HCT116 (cell line): ENCODE data around the gene PANK1. TPM values are rescaled to one million over a fixed set of nuclear protein-coding genes. Genes with fewer than 3 reads are reported as not detected.

ENCODE experiments used
- ATAC-seq: fragments of 200-7000 bp; cut with Tn5 transposase; 2 replicates; pipeline ENCODE4 v1.9.1; 2020; ENCODE audit warnings: mild to moderate bottlenecking, moderate library complexity
- BruUV-seq: library from RNA; stranded (reverse); fragments of 400-500 nt; replicated peaks from 2 replicates; lab custom pipeline; 2021; lab: Mats Ljungman, UMichigan
- CTCF ChIA-PET: fragments of 300-600 bp; sonication (Branson Sonifier 250); formaldehyde crosslinking; loops from one replicate; lab custom pipeline; 2021; ENCODE audit warnings: antibody characterized with exemption; lab: Charles Lee
- POLR2A ChIA-PET: fragments of 300-600, 350-600 bp; sonication (Branson Sonifier 250); formaldehyde crosslinking; loops from one replicate; lab custom pipeline; 2021; ENCODE audit warnings: antibody characterized with exemption; lab: Charles Lee
- RAD21 ChIA-PET, 2 experiments: fragments of 300-600 bp; sonication (Branson Sonifier 250); formaldehyde crosslinking; loops; one replicate each; lab custom pipeline; 2023; ENCODE audit warnings: low total read pairs in 2 of 2; ENCODE audit not compliant: uncharacterized antibody in 2 of 2, unreplicated experiment in 2 of 2, low non-redundant PET in 1 of 2; lab: Charles Lee
- DNase-seq: peaks from one replicate; pipeline ENCODE4 v3.0.0-alpha.2; 2010; ENCODE audit warnings: low read depth, low spot score
- H2AFZ ChIP-seq: fragments of 200-600 bp; shearing (Covaris generic), sonication (generic); 2 replicates; pipeline ENCODE4 v1.6.1; 2017; ENCODE audit warnings: low read depth, mixed run types, mixed read lengths, antibody characterized with exemption, low read length; ENCODE audit not compliant: poor library complexity, severe bottlenecking
- H3K27ac ChIP-seq: 2 replicates; pipeline ENCODE4 v1.5.1; 2012; ENCODE audit warnings: low read depth, low read length
- H3K27me3 ChIP-seq: fragments of 200-600 bp; sonication (generic); 2 replicates; pipeline ENCODE4 v1.6.1; 2016; ENCODE audit warnings: mixed run types, low read length, mixed read lengths; ENCODE audit not compliant: insufficient read depth
- H3K36me3 ChIP-seq, 2 experiments: fragments of 200-500 bp in 1 of 2; fragments of 200-600 bp in 1 of 2; sonication (Bioruptor generic) in 1 of 2; sonication (generic) in 1 of 2; 2 replicates each; pipeline versions ENCODE4 v1.5.1 to v1.6.1; 2014 to 2016; ENCODE audit warnings: low read length in 2 of 2, inconsistent platforms in 1 of 2, mixed read lengths in 1 of 2, mixed run types in 1 of 2; ENCODE audit not compliant: insufficient read depth in 2 of 2, control insufficient read depth in 1 of 2
- H3K4me1 ChIP-seq, 2 experiments: fragments of 200-600 bp in 1 of 2; sonication (generic) in 1 of 2; 2 replicates each; pipeline versions ENCODE4 v1.5.1 to v1.6.1; 2012 to 2017; ENCODE audit warnings: low read length in 2 of 2, inconsistent platforms in 1 of 2, mild to moderate bottlenecking in 1 of 2, mixed read lengths in 1 of 2, mixed run types in 1 of 2, moderate library complexity in 1 of 2; ENCODE audit not compliant: insufficient read depth in 2 of 2, control insufficient read depth in 1 of 2
- H3K4me2 ChIP-seq: fragments of 200-600 bp; sonication (generic); 2 replicates; pipeline ENCODE4 v1.6.1; 2017; ENCODE audit warnings: mixed run types, low read length, mixed read lengths
- H3K4me3 ChIP-seq, 2 experiments: fragments of 200-600 bp in 1 of 2; sonication (generic) in 1 of 2; replicated peaks in 1 of 2; 2 replicates each; pipeline ENCODE4 v1.5.1; 2011 to 2016; ENCODE audit warnings: low read length in 2 of 2, control low read depth in 1 of 2, low read depth in 1 of 2, mild to moderate bottlenecking in 1 of 2, mixed read lengths in 1 of 2, mixed run types in 1 of 2
- H3K79me2 ChIP-seq: fragments of 200-600 bp; sonication (generic); 2 replicates; pipeline ENCODE4 v1.6.1; 2017; ENCODE audit warnings: mild to moderate bottlenecking, mixed run types, low read length, moderate library complexity, mixed read lengths; ENCODE audit not compliant: insufficient read depth
- H3K9ac ChIP-seq: fragments of 200-600 bp; sonication (generic); 2 replicates; pipeline ENCODE4 v1.6.1; 2016; ENCODE audit warnings: low read length, mixed read lengths
- H3K9me2 ChIP-seq: fragments of 200-600 bp; sonication (generic), shearing (Covaris generic); 2 replicates; pipeline ENCODE4 v1.6.1; 2017; ENCODE audit warnings: mixed run types, mild to moderate bottlenecking, moderate library complexity; ENCODE audit not compliant: insufficient read depth
- H3K9me3 ChIP-seq, 2 experiments: fragments of 200-500 bp in 1 of 2; fragments of 200-600 bp in 1 of 2; sonication (Bioruptor generic) in 1 of 2; sonication (generic) in 1 of 2; 2 replicates each; pipeline ENCODE4 v1.6.1; 2014 to 2017; ENCODE audit warnings: low read length in 2 of 2, mixed read lengths in 2 of 2, inconsistent platforms in 1 of 2, low read depth in 1 of 2, mild to moderate bottlenecking in 1 of 2, mixed run types in 1 of 2, moderate library complexity in 1 of 2; ENCODE audit not compliant: control insufficient read depth in 1 of 2, insufficient read depth in 1 of 2
- H4K20me1 ChIP-seq: fragments of 200-600 bp; sonication (generic), shearing (Covaris generic); 2 replicates; pipeline ENCODE4 v1.6.1; 2017; ENCODE audit warnings: mixed run types, mild to moderate bottlenecking, moderate library complexity; ENCODE audit not compliant: insufficient read depth
- CBX3 ChIP-seq: IDR thresholded peaks from 2 replicates; pipeline ENCODE4 v1.6.1; 2012; ENCODE audit warnings: low read depth
- CEBPB ChIP-seq: IDR thresholded peaks from 2 replicates; pipeline ENCODE4 v1.6.1; 2012; ENCODE audit warnings: low read depth
- EGR1 ChIP-seq: IDR thresholded peaks from 2 replicates; pipeline ENCODE4 v1.6.1; 2012; ENCODE audit warnings: low read depth
- ELF1 ChIP-seq: IDR thresholded peaks from 2 replicates; pipeline ENCODE4 v1.6.1; 2012; ENCODE audit warnings: low read depth, borderline replicate concordance
- EZH2 ChIP-seq: fragments of 200-600 bp; sonication (generic); IDR thresholded peaks from 2 replicates; pipeline ENCODE4 v1.6.1; 2017; ENCODE audit warnings: antibody characterized with exemption, mixed run types
- EZH2phosphoT487 ChIP-seq: fragments of 200-600 bp; IDR thresholded peaks from 2 replicates; pipeline ENCODE4 v1.6.1; 2018; ENCODE audit warnings: antibody characterized with exemption, borderline replicate concordance
- FOSL1 ChIP-seq: IDR thresholded peaks from 2 replicates; pipeline ENCODE4 v1.6.1; 2012; ENCODE audit warnings: low read depth
- JUND ChIP-seq: IDR thresholded peaks from 2 replicates; pipeline ENCODE4 v1.6.1; 2012
- MAX ChIP-seq: IDR thresholded peaks from 2 replicates; pipeline ENCODE4 v1.6.1; 2012
- POLR2A ChIP-seq: IDR thresholded peaks from 2 replicates; pipeline ENCODE4 v1.7.0; 2011; ENCODE audit warnings: borderline replicate concordance; ENCODE audit not compliant: insufficient read depth, insufficient read length; ENCODE audit errors: extremely low read depth
- POLR2AphosphoS5 ChIP-seq: IDR thresholded peaks from 2 replicates; pipeline ENCODE4 v1.6.1; 2011; ENCODE audit warnings: mild to moderate bottlenecking, low read depth, low read length, moderate library complexity
- RAD21 ChIP-seq: IDR thresholded peaks from 2 replicates; pipeline ENCODE4 v1.6.1; 2012; ENCODE audit warnings: low read depth, mild to moderate bottlenecking
- SIN3A ChIP-seq: IDR thresholded peaks from 2 replicates; pipeline ENCODE4 v1.6.1; 2012; ENCODE audit warnings: low read depth
- SP1 ChIP-seq: IDR thresholded peaks from 2 replicates; pipeline ENCODE4 v1.6.1; 2012; ENCODE audit warnings: low read depth
- SRF ChIP-seq: IDR thresholded peaks from 2 replicates; pipeline ENCODE4 v1.6.1; 2012; ENCODE audit warnings: low read depth
- TCF7L2 ChIP-seq: IDR thresholded peaks from 2 replicates; pipeline ENCODE4 v1.7.0; 2011; ENCODE audit warnings: borderline replicate concordance, inconsistent platforms; ENCODE audit not compliant: insufficient read depth, insufficient read length; ENCODE audit errors: extremely low read depth
- ZBTB33 ChIP-seq: IDR thresholded peaks from 2 replicates; pipeline ENCODE4 v1.6.1; 2011; ENCODE audit warnings: mild to moderate bottlenecking, low read length, moderate library complexity; ENCODE audit not compliant: insufficient replicate concordance; ENCODE audit errors: extremely low read depth
- ZNF274 ChIP-seq: fragments of 200-500 bp; sonication (Bioruptor generic); IDR thresholded peaks from 2 replicates; pipeline ENCODE4 v1.6.1; 2014; ENCODE audit warnings: mild to moderate bottlenecking, low read depth, low read length, inconsistent platforms
- intact Hi-C: fragments of 100-400 bp; cut with micrococcal nuclease; formaldehyde crosslinking; loops from 2 replicates; pipeline ENCODE4 v1.10.0; 2022
- total RNA-seq: library from RNA; stranded (reverse); gene quantifications from one replicate; pipeline ENCODE4 v1.2.1, GENCODE V29; 2021; ENCODE audit not compliant: unreplicated experiment
- TF ChIP-seq, protein P1 (sequence below): IDR thresholded peaks from 2 replicates; pipeline ENCODE4 v1.6.1; 2012
- TF ChIP-seq, protein P2 (sequence below): IDR thresholded peaks from 2 replicates; pipeline ENCODE4 v1.6.1; 2012; ENCODE audit warnings: low read depth

Gene PANK1
- total RNA-seq, 1 experiment from 2014 or later, result 6.4 TPM

GRCh38 chr10:89556600-89556999 lies 88.4 kb downstream of the PANK1 start:
- CTCF ChIA-PET, result interaction anchor here (1.7 kb wide), 1 partner anchor 90 kb away, joined by 4 read pairs; no protein-coding TSS in a partner anchor
- H3K27ac ChIP-seq, result no peak overlapping the region
- ATAC-seq, result no peak
- no peak overlapping the region for H3K4me2 ChIP-seq
- BruUV-seq, result no TSS peak
- H3K79me2 ChIP-seq, result no peaks in the 10 kb centered on the region
- intact Hi-C loops, result no loop called here
- H3K9me2 ChIP-seq, result no peaks in the 10 kb centered on the region
- H2AFZ ChIP-seq, result no peak overlapping the region
- H3K27me3 ChIP-seq, result no peaks in the 10 kb centered on the region
- H3K36me3 ChIP-seq, result no peaks in the 10 kb centered on the region
- peaks cover 0 to 20% of the 10 kb centered on the region in 2 experiments; a peak in 2 of 4 replicates for H3K4me1 ChIP-seq
- no peak overlapping the region for H3K4me3 ChIP-seq
- no peak overlapping the region for H3K9ac ChIP-seq
- DNase-seq, result no peak
- no peak for TF ChIP-seq EZH2
- TF ChIP-seq RAD21, result no peak
- no peak for TF ChIP-seq POLR2AphosphoS5
- TF ChIP-seq EGR1, result no peak
- TF ChIP-seq SRF, result no peak
- TF ChIP-seq FOSL1, result no peak
- no peak for TF ChIP-seq EZH2phosphoT487
- no peak for TF ChIP-seq SIN3A
- no peak for TF ChIP-seq ZBTB33
- no peak for TF ChIP-seq JUND
- no peak for TF ChIP-seq SP1
- TF ChIP-seq CBX3, result no peak
- TF ChIP-seq CEBPB, result no peak
- TF ChIP-seq, protein P1, sequence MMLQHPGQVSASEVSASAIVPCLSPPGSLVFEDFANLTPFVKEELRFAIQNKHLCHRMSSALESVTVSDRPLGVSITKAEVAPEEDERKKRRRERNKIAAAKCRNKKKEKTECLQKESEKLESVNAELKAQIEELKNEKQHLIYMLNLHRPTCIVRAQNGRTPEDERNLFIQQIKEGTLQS, result no peak
- TF ChIP-seq, protein P2, sequence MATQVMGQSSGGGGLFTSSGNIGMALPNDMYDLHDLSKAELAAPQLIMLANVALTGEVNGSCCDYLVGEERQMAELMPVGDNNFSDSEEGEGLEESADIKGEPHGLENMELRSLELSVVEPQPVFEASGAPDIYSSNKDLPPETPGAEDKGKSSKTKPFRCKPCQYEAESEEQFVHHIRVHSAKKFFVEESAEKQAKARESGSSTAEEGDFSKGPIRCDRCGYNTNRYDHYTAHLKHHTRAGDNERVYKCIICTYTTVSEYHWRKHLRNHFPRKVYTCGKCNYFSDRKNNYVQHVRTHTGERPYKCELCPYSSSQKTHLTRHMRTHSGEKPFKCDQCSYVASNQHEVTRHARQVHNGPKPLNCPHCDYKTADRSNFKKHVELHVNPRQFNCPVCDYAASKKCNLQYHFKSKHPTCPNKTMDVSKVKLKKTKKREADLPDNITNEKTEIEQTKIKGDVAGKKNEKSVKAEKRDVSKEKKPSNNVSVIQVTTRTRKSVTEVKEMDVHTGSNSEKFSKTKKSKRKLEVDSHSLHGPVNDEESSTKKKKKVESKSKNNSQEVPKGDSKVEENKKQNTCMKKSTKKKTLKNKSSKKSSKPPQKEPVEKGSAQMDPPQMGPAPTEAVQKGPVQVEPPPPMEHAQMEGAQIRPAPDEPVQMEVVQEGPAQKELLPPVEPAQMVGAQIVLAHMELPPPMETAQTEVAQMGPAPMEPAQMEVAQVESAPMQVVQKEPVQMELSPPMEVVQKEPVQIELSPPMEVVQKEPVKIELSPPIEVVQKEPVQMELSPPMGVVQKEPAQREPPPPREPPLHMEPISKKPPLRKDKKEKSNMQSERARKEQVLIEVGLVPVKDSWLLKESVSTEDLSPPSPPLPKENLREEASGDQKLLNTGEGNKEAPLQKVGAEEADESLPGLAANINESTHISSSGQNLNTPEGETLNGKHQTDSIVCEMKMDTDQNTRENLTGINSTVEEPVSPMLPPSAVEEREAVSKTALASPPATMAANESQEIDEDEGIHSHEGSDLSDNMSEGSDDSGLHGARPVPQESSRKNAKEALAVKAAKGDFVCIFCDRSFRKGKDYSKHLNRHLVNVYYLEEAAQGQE, result no peak
- TF ChIP-seq ZNF274, result no peak
- no peak for TF ChIP-seq POLR2A
- TF ChIP-seq TCF7L2, result no peak
- no peak for TF ChIP-seq MAX
- no peak for TF ChIP-seq ELF1
- TF ChIP-seq, all 23 proteins: peak for 0
- no peaks in the 10 kb centered on the region for H4K20me1 ChIP-seq
- H3K9me3 ChIP-seq, result no peaks in the 10 kb centered on the region
- POLR2A ChIA-PET, result interaction anchor here (0.6 kb wide), 1 partner anchor 64 kb away, joined by 4 read pairs; no protein-coding TSS in a partner anchor
- RAD21 ChIA-PET, result no interaction called here
